ENCODE measurements around the gene CILP2. TPM values are rescaled to one million over a fixed set of nuclear protein-coding genes. Genes with fewer than 3 reads are reported as not detected.

The CILP2 gene
- total RNA-seq (2014; rRNA removed; shearing (Covaris generic)), result under 0.01 and 0.20 TPM in 2 replicates

DNA sequence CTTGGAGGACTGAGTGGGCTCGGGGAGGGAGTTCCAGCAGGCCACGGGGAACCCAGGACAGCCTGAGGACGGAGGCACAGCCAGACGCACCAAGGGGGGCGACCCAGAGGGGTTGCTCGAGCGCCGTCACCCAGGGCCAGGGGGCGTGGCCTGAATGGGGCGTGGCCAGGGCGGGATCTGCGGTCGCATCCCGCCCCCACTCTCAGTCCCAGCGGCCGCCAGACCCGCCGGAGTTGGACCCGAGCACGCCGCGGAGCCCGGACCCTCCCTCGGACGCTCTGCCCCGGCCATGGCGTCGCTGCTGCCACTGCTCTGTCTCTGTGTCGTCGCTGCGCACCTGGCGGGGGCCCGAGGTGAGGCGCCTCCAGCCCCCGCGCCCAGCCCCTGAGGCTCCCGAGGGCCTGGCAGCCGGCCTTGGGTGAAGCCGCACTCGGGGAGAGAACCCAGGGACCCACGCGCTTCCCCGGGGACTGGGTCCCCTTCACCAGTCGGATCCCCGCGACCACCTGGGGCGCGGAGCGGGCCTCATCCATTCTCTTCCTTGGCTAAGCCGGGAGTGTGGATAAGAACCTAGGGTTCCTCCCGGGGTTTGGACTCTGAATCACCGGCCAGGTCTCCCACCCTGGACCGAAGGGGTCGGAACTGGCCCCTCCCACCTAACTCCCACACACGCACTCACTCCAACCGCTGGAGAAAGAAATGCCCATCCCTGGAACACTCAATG is at the start of gene CILP2:
TSS of gene CILP2 (plus strand) at position 205 of the 724 bp plus-strand sequence. CDS start at position 290, 85 bp downstream.
- no peak for DNase-seq (ENCODE audit: low read depth)

DNA sequence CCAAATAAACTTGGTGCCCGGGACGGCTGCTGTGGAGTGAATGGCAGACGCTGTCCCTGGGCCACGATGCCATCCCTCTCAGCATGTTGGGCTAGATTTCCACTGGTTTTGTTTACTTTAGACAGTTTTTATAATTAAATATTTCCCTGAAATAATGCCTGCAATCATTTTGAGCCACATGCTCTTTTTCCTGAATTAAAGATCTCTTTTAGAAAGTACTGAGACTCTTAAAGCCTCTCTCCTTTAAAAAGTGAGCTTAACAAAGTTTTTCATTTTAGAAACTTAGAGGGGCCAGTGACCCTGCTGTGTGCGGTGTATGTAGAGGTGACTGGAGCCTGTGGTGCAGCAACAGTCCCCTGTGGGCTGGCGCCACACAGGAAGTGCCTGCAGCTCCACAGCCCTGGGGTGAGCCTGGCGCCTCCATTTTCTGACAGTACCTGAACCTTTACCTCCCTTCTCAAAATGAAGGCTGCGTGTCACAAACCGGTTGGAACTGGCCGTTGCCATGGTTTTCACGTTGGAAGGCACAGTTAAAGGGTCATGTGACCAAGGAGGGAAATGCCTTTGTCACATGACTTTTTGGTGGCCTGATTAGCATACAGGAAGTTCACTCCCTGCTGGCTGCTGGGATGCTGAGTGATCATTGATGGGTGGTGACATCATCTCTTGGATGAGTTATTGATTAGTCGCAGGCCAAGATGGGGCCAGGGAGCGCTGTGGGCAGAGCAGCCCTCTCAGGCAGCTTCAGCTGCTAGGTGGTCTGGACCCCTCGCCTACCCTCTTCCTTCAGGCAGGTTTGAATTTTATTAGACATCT is 49.0 kb upstream of the CILP2 start:
- peak; percentile 75 for DNase-seq (ENCODE audit: low read depth)

DNA sequence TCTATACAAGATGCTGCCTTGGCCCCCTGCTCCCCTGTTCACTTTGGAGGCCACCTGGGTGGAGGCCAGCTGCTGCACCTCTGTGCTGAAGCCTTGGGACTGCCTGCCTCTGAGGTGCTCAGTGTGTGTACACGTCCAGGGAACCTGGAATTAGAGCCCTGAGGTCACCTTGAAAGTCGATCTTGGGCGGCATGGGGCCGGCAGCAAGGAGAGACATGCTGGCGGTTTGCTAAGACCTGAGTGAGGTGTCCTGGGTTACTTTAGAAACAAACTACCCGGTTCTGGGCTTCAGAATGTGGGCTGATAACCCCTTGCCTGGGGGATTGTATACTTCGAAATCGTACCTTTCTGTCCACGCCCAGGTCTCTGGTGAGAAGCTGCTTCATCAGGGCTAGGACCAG is 48.3 kb upstream of the CILP2 start:
- DNase-seq (ENCODE audit: low read depth), result no peak

DNA sequence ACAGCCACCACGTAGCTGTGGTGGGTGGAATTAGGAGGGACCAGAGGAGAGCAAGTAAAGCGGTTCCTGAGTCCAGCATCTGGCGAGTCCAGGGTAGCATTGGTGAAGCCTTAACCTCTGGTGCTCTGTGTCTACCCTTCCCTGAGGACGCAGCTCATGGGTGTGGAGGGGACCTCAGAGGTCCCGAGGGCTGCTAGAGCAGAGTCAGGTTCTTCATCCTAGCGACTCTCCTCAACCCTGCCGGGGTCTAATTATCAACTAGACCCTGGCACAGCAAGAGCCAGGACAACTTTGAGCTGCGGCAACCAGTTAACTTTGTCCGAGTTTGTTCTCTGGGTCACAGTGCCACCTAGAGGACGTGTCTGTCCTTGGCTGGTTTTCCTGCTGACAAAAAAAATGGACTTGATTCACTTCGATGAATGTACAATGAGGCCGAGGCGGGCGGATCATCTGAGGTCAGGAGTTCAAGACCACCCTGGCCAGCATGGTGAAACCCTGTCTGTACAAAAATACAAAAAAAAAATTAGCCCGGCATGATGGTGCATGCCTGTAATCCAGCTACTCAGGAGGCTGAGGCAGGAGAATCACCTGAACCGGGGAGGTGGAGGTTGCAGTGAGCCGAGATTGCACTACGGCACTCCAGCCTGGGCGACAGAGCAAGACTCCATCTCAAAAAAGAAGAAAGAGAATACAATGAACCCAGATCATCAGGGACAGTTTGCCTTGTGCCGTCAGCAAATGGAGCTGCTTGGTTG is 47.7 kb upstream of the CILP2 start:
- DNase-seq (ENCODE audit: low read depth), result peak; percentile 74

DNA sequence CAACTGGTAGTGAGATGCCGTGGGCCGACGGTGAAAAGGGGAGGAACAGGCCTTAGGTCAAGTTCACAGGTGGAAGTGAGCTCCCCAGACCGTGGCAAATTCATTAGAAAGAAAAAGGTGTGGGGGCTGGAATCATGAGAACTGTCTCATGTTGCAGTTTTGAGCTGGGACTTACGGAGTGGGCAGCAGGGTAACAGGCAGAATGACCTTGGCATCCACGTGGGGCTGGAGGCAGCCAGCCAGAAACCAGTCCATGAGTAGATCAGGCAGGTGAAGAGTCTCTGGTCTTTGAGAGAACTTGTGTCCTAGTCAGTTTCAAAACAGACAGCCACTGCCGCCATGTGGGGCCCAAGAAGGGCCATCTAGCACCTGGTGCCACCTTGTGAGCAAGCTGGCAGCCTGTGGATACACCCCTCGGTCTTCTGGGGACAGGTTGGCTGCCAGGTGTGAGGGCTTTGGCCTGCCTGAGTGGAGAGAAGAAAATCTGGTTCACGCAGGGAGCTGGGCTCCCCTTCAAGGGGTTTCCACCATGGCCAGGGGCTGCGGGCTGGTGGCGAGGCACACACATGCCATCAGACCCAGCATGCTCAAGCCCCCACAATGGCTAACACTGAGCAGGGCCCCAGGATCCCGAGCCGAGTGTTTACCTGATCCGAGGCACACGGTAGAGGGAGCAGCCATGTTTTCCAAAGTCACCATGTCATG is 46.6 kb upstream of the CILP2 start:
- DNase-seq (ENCODE audit: low read depth), result no peak

- DNase-seq (ENCODE audit: low read depth), result no peak
Measured at GRCh38 chr19:19492026-19492610, 45.9 kb upstream of the CILP2 start.

- DNase-seq (ENCODE audit: low read depth), result no peak
Measured at GRCh38 chr19:19493841-19494546, 44.1 kb upstream of the CILP2 start.

- no peak for DNase-seq (ENCODE audit: low read depth)
Measured at GRCh38 chr19:19495614-19496603, 42.2 kb upstream of the CILP2 start.

DNA sequence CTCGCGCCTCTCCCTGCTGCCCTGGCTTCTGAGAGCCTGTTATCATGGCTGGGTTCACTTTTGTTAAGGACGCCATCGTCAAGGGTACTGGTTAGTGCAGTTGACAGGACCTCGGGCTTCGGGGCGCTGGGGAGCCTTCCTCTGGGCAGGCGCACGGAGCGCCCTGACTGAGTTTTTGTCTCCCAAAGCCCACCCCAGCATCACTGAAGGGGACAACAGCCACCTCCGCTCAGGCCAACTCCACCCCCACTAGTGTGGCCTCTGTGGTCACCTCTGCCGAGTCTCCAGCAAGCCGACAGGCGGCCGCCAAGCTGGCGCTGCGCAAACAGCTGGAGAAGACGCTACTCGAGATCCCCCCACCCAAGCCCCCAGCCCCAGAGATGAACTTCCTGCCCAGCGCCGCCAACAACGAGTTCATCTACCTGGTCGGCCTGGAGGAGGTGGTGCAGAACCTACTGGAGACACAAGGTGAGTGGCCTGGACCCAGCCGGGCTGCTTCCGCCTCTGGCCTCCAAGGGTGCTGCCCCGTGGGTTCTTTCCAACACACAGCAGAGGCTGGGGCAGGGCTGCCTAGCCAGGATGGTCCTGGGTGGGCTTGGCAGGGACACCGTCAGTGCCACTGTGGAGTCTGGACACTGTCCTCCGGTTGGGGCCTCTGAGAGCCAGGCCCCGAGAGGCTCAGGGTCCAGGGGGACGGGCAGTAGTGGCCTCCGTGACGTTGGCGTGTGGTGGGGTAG is 39.6 kb upstream of the CILP2 start:
- DNase-seq (ENCODE audit: low read depth), result no peak

DNA sequence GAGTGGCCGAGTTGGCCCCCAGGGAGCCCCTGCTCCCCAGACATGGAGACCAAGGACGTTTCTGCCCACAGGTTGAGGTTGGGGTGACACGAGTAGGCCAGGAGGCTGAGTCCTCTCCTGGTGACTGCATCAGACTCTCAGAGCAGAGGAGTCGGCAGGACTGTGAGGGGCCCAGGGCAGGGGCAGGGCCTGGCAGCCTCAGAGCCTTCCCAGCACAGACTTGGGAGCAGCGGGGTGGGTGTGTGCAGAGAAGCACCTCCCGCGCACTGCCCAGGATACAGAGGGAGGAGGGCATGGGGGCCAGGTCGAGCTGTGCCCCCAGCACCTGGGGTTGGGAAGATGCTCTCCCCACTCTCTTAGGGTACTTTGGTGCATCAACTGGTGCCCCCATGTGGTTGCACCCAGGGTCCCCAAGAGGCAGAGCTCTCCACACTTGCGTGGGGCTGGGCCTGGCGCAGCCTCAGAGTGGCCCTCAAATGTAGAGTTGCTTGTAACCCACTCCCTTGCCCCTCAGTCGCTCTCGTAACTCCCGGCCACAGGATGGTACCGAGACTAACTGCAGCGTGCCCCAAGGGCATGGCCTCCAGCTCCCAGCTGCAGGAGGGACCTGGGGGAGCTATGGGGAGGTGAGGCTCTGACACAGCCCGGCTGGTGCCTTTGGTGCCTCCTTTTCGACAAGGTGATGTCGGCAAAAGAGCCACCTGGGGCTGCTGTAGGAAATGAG is 38.6 kb upstream of the CILP2 start:
- no peak for DNase-seq (ENCODE audit: low read depth)

- no peak for DNase-seq (ENCODE audit: low read depth)
Measured at GRCh38 chr19:19500975-19501644, 37.0 kb upstream of the CILP2 start.

DNA sequence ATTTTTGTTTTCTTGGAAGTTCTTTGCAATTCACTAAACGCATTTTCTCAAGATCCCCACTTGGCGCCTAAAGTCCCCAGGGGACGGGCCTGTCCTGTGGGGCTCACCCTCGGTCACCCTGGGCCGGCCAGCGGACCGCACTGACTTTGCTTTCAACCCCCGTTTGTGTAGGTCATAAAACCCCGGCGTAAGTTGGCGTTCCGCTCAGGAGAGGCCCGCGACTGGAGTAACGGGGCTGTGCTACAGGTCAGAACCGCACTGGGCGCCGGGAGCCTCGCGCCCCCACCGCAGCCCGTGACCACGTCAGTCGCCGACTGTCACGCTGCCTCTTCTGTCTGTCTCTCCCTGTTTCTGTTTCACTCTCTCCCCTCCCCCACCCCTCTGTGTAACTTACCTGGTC is 36.3 kb upstream of the CILP2 start:
- DNase-seq (ENCODE audit: low read depth), result no peak

DNA sequence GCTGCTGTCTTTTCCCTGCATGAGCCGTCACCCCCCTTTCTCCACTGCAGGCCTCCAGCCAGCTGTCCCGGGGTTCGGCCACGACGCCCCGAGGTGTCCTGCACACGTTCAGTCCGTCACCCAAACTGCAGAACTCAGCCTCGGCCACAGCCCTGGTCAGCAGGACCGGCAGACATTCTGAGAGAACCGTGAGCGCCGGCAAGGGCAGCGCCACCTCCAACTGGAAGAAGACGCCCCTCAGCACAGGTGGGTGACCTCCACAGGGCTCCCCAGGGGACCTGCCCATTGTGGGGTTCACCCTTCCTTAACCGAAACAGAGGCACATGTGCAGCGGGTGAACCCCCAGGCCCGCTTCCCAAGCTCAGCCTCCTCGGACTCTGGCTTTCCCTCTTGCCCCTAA is 35.8 kb upstream of the CILP2 start:
- DNase-seq (ENCODE audit: low read depth), result no peak

- DNase-seq (ENCODE audit: low read depth), result no peak
Measured at GRCh38 chr19:19502808-19503602, 35.1 kb upstream of the CILP2 start.

DNA sequence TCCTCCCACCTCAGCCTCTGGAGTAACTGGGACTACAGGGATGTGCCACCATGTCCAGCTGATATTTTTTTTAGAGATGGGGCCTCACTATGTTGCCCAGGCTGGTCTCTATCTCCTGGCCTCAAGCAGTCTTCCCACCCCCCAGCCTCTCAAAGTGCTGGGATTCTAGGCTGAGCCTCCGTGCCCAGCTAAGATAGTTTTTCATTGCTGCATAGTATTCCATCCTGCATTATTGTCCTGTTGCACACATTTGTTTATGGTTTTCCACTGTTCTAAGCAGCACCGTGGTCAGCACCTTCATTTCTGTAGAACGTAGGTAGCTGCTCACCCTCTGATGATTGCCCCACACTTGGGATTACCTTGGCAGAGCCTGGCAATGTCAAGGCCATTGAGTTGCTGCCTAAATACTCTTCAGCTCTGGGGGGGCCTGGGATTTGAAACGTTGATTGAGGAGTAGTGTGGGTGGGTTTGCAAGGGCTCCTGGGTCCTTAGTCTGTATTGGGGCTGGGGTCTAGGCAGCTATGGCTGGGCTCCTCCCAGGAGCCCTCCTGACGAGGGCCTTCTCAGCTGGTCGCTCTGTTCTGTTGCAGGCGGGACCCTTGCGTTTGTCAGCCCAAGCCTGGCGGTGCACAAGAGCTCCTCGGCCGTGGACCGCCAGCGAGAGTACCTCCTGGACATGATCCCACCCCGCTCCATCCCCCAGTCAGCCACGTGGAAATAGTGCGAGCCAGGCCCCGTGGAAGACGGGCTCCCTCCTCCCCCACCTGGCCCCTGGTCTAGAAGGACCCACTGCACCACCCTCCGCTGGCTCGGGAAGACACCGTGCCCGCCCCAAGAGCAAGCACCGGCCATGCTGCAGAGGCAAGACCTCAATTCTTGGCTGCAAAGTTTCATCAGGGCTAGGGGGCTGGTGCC is 33.1 kb upstream of the CILP2 start:
- no peak for DNase-seq (ENCODE audit: low read depth)

Data from RPMI7951 (cell line).